Gastroesophageal sphincter (tissue), 3 donors: ENCODE results near the gene GALK2.

ENCODE experiments used
- CTCF ChIP-seq, 4 experiments: fragments of 200-600 bp in 2 of 4; fragments of 450-650 bp in 2 of 4; sonication (generic) in 1 of 4; IDR thresholded peaks; one replicate each; pipeline ENCODE4 v1.5.1; 2017 to 2019; ENCODE audit warnings: antibody characterized with exemption in 4 of 4, mild to moderate bottlenecking in 2 of 4, moderate library complexity in 2 of 4
- EP300 ChIP-seq: sonication (generic); formaldehyde crosslinking; IDR thresholded peaks from one replicate; pipeline ENCODE4 v1.6.1; 2017; ENCODE audit warnings: antibody characterized with exemption, mild to moderate bottlenecking
- POLR2A ChIP-seq, 2 donors: fragments of 450-650 bp; IDR thresholded peaks; one replicate each; pipeline ENCODE4 v1.6.1; 2017; ENCODE audit warnings: antibody characterized with exemption in 2 of 2, mild to moderate bottlenecking in 2 of 2, moderate library complexity in 1 of 2

- TF ChIP-seq CTCF (IDR thresholded peaks at IDR 0.05) (no peak), POLR2A (IDR thresholded peaks at IDR 0.05) (no peak), EP300 (no peak)
These were observed 20.5 kb downstream of the GALK2 start for GRCh38 chr15:49190586-49190985.
